Tibial artery (tissue), 4 donors: ENCODE data around the gene ZNHIT2.

Experiments
- DNase-seq, 2 donors: peaks; one replicate each; pipeline ENCODE4 v3.0.0-alpha.2; 2019
- H3K27ac ChIP-seq, 2 donors: fragments of 200-600 bp; sonication (generic) in 1 of 2; 1 replicate in 1 of 2; 2 replicates in 1 of 2; pipeline ENCODE4 v1.5.1; 2018 to 2019; ENCODE audit warnings: mild to moderate bottlenecking in 1 of 2
- H3K27me3 ChIP-seq, 2 donors: fragments of 200-600 bp; sonication (generic) in 1 of 2; one replicate each; pipeline versions ENCODE4 v1.5.1 to v1.6.0; 2016 to 2019
- H3K36me3 ChIP-seq, 3 donors: fragments of 200-600 bp; sonication (generic) in 2 of 3; one replicate each; pipeline ENCODE4 v1.5.1; 2016 to 2019; ENCODE audit warnings: mild to moderate bottlenecking in 2 of 3
- H3K4me1 ChIP-seq, 4 donors: fragments of 200-600 bp; sonication (generic) in 2 of 4; 1 replicate in 3 of 4; 2 replicates in 1 of 4; pipeline ENCODE4 v1.5.1; 2016 to 2019
- H3K4me3 ChIP-seq, 2 donors: fragments of 200-600 bp; sonication (generic) in 1 of 2; 1 replicate in 1 of 2; 2 replicates in 1 of 2; pipeline ENCODE4 v1.5.1; 2018 to 2019; ENCODE audit warnings: mild to moderate bottlenecking in 2 of 2
- H3K9me3 ChIP-seq, 3 donors: fragments of 200-600 bp; sonication (generic) in 1 of 3; one replicate each; pipeline ENCODE4 v1.5.1; 2016 to 2019
- intact Hi-C: fragments of 100-400 bp; cut with DNase I; formaldehyde crosslinking; loops from one replicate; pipeline ENCODE4 v1.15.0; 2023; ENCODE audit warnings: low total_unique reads
- TF ChIP-seq, protein P1 (sequence below), 2 experiments: fragments of 200-600 bp in 1 of 2; fragments of 450-650 bp in 1 of 2; IDR thresholded peaks; one replicate each; pipeline ENCODE4 v1.5.1; 2017 to 2019; ENCODE audit warnings: antibody characterized with exemption in 2 of 2, mild to moderate bottlenecking in 1 of 2, moderate library complexity in 1 of 2

ZNHIT2 gene

GRCh38 chr11:65115361-65116082, 2.0 kb downstream of the ZNHIT2 start:
- intact Hi-C loops: loop anchor here (5.0 to 10.0 kb wide), 2 partner anchors 103 to 191 kb away; partner anchors contain the start of genes ARL2 and PPP2R5B
- DNase-seq: no peak
- H3K27me3 ChIP-seq: no peaks in the 10 kb centered on the region
- no peak overlapping the region for H3K27ac ChIP-seq
- peaks cover 10 to 50% (median 46%) of the 10 kb centered on the region in 4 donors for H3K4me1 ChIP-seq
- H3K36me3 ChIP-seq: peaks cover 14 to 45% (median 31%) of the 10 kb centered on the region in 3 donors
- H3K4me3 ChIP-seq: no peak overlapping the region
- H3K9me3 ChIP-seq: no peaks in the 10 kb centered on the region
- TF ChIP-seq, protein P1, sequence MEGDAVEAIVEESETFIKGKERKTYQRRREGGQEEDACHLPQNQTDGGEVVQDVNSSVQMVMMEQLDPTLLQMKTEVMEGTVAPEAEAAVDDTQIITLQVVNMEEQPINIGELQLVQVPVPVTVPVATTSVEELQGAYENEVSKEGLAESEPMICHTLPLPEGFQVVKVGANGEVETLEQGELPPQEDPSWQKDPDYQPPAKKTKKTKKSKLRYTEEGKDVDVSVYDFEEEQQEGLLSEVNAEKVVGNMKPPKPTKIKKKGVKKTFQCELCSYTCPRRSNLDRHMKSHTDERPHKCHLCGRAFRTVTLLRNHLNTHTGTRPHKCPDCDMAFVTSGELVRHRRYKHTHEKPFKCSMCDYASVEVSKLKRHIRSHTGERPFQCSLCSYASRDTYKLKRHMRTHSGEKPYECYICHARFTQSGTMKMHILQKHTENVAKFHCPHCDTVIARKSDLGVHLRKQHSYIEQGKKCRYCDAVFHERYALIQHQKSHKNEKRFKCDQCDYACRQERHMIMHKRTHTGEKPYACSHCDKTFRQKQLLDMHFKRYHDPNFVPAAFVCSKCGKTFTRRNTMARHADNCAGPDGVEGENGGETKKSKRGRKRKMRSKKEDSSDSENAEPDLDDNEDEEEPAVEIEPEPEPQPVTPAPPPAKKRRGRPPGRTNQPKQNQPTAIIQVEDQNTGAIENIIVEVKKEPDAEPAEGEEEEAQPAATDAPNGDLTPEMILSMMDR (IDR thresholded peaks at IDR 0.05): no peak

GRCh38 chr11:65114538-65115171, 2.8 kb downstream of the ZNHIT2 start:
- no peak for DNase-seq
- Histone ChIP-seq H3K27ac (no peak overlapping the region), H3K4me1 (peaks cover 10 to 52% (median 48%) of the 10 kb centered on the region in 4 donors), H3K36me3 (peaks cover 7 to 39% (median 24%) of the 10 kb centered on the region in 3 donors), H3K9me3 (no peaks in the 10 kb centered on the region), H3K27me3 (no peaks in the 10 kb centered on the region), H3K4me3 (no peak overlapping the region)
- TF ChIP-seq, protein P1 (IDR thresholded peaks at IDR 0.05): no peak
- intact Hi-C loops: loop anchor here (5.0 to 10.0 kb wide), 2 partner anchors 102 to 190 kb away; partner anchors contain the start of genes ARL2 and PPP2R5B

- H3K4me1 ChIP-seq: peaks cover 10 to 52% (median 48%) of the 10 kb centered on the region in 4 donors
- H3K27ac ChIP-seq: no peak overlapping the region
- no peak overlapping the region for H3K4me3 ChIP-seq
- DNase-seq: no peak
- intact Hi-C loops: loop anchor here (10.0 kb wide), 1 partner anchor 189 kb away; the partner anchor contains the start of gene PPP2R5B
- no peaks in the 10 kb centered on the region for H3K9me3 ChIP-seq
- TF ChIP-seq, protein P1 (IDR thresholded peaks at IDR 0.05): no peak
- H3K27me3 ChIP-seq: no peaks in the 10 kb centered on the region
- H3K36me3 ChIP-seq: peaks cover 7 to 39% (median 24%) of the 10 kb centered on the region in 3 donors
Measured at GRCh38 chr11:65113839-65114238, 3.7 kb downstream of the ZNHIT2 start.

- Histone ChIP-seq H3K4me3 (peak overlapping the region in 1 of 2 donors; percentile 59), H3K27ac (peak overlapping the region in 1 of 2 donors; percentile 49), H3K27me3 (no peaks in the 10 kb centered on the region), H3K9me3 (no peaks in the 10 kb centered on the region), H3K4me1 (peaks cover 10 to 52% (median 48%) of the 10 kb centered on the region in 4 donors), H3K36me3 (peaks cover 8 to 39% (median 24%) of the 10 kb centered on the region in 3 donors)
- no peak for DNase-seq
- intact Hi-C loops: loop anchor here (10.0 kb wide), 1 partner anchor 189 kb away; the partner anchor contains the start of gene PPP2R5B
- TF ChIP-seq, protein P1 (IDR thresholded peaks at IDR 0.05): no peak
Measured at GRCh38 chr11:65113361-65113756, 4.1 kb downstream of the ZNHIT2 start.

DNA sequence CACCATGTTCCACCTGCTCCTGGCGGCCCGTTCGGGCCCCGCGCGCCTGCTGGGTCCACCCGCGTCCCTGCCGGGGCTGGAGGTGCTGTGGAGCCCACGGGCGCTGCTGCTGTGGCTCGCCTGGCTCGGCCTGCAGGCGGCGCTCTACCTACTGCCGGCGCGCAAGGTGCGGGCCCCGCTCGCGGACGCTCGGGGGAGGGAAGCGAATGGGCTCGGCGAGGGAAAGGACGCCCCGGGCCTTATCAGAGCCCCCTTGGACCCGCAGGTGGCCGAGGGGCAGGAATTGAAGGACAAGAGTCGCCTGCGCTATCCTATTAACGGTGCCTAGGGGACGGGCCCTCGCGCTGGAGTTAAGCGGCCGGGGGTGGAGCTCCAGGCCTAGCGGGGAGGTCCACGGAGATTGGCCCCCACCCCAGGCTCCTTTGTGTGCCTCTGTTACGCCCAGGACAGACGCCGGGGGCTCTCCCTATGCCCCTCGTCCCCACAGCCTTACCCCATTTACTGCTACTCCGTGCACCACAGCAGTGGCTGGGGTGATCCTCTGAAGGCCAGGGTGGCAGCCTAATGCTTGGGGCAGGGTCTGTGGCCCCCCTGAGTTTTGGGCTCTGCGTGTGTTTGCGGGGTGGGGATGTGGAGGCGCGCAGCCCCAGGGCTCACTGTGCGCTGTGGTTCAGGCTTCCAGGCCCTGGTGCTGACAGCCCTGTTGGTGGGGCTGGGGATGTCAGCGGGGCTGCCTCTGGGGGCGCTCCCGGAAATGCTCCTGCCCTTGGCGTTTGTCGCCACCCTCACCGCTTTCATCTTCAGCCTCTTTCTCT, 4.7 kb downstream of the ZNHIT2 start:
- no peaks in the 10 kb centered on the region for H3K27me3 ChIP-seq
- peaks cover 14 to 39% (median 25%) of the 10 kb centered on the region in 3 donors for H3K36me3 ChIP-seq
- H3K27ac ChIP-seq: peak overlapping the region; percentile 49 to 58
- H3K4me1 ChIP-seq: peaks cover 10 to 52% (median 48%) of the 10 kb centered on the region in 4 donors
- no peak for DNase-seq
- intact Hi-C loops: loop anchor here (10.0 kb wide), 1 partner anchor 188 kb away; the partner anchor contains the start of gene PPP2R5B
- TF ChIP-seq, protein P1 (IDR thresholded peaks at IDR 0.05): peak; percentile 66 to 73
- no peaks in the 10 kb centered on the region for H3K9me3 ChIP-seq
- peak overlapping the region; percentile 44 to 59 for H3K4me3 ChIP-seq
